ENCODE results near the gene XK.
A peak's percentile ranks its signal among the peaks of the same experiment; 100 is the strongest.
"Not testable (repeated sequence)": the region's sequence is repeated elsewhere in the genome, so short reads cannot be mapped to it uniquely, and the experiment has no call there.

The XK gene

DNA sequence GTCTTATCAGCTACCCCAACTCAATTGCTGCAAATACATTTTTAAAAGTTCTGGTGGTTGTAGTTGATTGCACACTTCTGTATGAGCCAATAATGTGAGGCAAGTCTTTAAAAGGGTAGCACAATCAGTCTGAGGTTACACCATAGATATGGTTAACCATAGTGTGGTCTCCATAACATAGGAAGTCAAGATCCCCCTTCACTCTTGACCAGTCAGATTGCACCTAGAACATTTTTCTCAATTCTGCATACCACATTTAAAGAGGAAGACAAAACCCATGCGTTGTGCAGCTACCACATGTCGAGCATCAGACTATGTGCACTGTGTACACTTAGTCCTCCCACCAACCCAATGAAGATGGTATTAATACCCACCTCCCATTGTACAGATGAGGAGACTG is 67.8 kb downstream of the XK start:
- DNase-seq: no peak
- TF ChIP-seq POLR2A (IDR thresholded peaks at IDR 0.05; ENCODE audit: low read length) (no peak), GATA1 (IDR thresholded peaks at IDR 0.05; ENCODE audit: low read depth, low read length) (no peak)

DNA sequence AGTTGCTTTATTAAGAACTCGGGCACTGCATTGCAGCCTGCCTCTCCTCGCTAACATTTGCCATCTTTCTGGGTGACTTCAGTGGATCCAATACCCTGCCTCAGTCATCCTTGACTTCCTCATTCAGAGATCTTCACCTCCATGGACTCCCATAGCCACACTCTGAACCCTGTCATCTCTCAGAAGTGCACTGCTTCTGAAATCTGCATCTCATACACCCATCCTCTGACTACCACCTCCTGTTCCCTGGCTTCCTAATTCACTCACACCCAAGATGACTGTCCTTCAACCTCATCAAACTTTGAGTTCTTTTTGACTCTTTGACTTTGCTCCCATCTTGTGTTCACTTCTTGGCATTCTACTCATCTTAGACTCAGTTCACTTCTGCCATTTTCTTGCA is 68.9 kb downstream of the XK start:
- no peak for DNase-seq
- TF ChIP-seq POLR2A (IDR thresholded peaks at IDR 0.05; ENCODE audit: low read length) (no peak), GATA1 (IDR thresholded peaks at IDR 0.05; ENCODE audit: low read depth, low read length) (no peak)

DNA sequence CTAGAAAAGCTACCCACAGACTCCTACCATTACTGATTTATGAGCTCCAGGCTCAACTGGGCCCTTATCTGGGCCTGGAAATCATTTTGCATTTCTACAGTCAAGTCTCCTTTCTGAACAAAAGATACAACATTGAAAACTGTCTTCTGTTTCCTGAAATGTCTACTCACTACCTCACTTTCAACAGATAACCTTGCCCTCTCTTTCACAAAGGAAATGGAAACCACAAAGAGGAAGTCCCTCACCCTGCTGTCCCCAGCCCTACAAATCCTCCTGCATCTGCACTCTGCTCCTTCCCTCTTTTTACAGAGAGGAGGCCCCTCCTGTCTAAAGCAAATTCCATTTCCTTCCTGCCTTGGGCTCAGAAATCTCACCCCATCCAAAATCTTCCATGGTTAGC is 69.4 kb downstream of the XK start:
- TF ChIP-seq POLR2A (IDR thresholded peaks at IDR 0.05; ENCODE audit: low read length): no peak
- TF ChIP-seq GATA1 (IDR thresholded peaks at IDR 0.05; ENCODE audit: low read depth, low read length): no peak
- DNase-seq: no peak

DNA sequence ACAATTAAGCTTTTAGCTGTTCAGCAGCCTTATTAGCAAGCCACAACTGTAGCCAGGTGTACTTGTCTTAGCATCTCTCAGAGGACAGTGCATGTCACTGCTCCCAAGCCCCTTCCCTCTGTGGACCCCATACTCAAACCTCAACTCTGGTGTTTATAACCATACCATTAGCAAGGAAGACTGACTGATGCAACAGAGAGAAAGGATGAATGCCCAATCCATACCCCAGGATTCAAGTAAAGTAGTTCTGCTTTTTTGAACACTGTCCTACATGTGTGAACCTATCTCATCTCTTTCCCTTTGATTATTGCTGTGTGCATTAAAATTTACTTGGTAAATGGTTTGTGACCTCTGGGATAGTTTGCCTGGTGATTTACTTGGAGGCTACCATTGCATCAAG is 71.5 kb downstream of the XK start:
- TF ChIP-seq POLR2A (IDR thresholded peaks at IDR 0.05; ENCODE audit: low read length) (no peak), GATA1 (IDR thresholded peaks at IDR 0.05; ENCODE audit: low read depth, low read length) (no peak)
- DNase-seq: peak in 1 of 2 experiments; percentile 6

DNA sequence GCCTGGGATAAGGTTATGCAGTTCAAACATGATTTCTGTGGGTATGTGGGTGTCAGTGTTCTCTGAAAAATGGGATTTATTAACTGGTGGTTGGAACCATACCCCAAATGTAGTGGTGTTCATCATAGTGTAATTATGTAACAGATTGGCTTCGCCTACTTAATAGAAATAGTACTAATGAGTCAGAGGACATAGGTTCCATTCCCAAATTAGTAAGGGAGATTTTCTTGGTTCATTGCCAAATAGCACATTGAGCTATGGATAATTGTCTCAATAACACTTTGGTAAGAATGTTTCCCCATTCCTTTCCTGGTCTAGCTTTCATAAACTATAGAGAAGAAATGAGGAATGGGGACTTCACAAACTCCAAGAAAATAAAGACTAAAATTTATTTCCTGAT is 73.8 kb downstream of the XK start:
- TF ChIP-seq POLR2A (IDR thresholded peaks at IDR 0.05; ENCODE audit: low read length): no peak
- no peak for TF ChIP-seq GATA1 (IDR thresholded peaks at IDR 0.05; ENCODE audit: low read depth, low read length)
- DNase-seq: no peak

DNA sequence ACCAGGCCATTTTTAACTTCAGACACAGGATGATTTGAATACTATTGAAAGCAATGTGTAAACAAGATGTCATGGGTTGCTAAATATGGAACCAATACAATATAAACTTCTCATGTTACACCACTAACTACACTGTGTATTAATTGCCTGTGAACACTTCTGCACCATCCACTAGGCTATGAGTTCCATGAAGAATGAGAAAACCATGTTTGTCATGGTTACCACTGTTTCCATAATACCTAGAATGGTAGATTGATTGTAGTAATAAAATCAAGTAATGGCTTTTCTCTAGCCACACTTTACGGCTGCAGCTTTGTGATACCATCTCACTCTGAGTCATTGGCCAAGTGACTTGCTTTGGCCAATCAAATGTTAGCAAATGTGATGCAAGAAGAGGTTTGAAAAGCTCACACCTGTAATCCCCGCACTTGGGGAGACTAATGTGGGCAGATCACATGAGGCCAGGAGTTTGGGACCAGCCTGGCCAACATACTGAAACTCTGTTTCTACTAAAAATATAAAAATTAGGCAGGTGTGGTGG is 74.4 kb downstream of the XK start:
- no peak for DNase-seq
- no peak for TF ChIP-seq POLR2A (IDR thresholded peaks at IDR 0.05; ENCODE audit: low read length)
- no peak for TF ChIP-seq GATA1 (IDR thresholded peaks at IDR 0.05; ENCODE audit: low read depth, low read length)

DNA sequence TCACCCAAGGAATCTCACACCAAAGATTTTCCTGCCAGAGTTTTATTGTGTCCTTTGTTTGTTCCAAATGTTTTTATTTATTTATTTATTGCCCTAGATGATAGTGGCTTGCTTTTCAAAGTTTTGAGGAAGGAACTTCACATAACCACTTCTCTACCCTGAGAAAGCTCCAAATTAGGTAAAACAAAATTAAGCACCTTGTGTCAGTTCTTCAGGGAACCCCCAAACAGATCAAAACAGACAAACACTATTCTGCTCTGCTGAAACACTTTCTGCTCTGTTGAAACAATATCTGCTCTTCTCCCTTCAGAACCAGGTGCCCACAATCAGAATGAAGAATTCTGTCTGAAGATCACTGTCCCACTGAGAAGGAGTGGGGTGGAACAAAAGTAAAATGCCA is 77.8 kb downstream of the XK start:
- no peak for TF ChIP-seq GATA1 (IDR thresholded peaks at IDR 0.05; ENCODE audit: low read depth, low read length)
- no peak for TF ChIP-seq POLR2A (IDR thresholded peaks at IDR 0.05; ENCODE audit: low read length)
- DNase-seq: no peak

DNA sequence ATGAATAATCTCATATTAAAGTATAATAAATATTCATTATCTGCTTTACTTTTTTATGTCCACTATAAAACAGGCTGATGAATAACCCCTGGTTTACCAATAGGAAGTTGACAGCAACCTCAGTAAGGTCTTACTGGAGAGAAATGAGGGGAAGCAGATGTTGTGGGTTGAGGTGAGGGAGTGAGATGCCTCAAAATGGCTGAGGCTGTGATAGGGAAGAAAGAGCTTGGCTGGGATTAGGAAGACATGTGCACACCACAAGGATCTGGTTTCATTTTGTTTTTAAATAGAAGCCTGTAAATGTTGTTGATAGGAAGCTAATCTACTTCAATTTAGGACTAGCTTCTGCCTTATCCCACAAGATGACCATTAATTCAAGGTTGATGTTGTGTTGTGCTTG is 79.9 kb downstream of the XK start:
- DNase-seq: no peak
- TF ChIP-seq POLR2A (IDR thresholded peaks at IDR 0.05; ENCODE audit: low read length) (no peak), GATA1 (IDR thresholded peaks at IDR 0.05; ENCODE audit: low read depth, low read length) (no peak)

DNA sequence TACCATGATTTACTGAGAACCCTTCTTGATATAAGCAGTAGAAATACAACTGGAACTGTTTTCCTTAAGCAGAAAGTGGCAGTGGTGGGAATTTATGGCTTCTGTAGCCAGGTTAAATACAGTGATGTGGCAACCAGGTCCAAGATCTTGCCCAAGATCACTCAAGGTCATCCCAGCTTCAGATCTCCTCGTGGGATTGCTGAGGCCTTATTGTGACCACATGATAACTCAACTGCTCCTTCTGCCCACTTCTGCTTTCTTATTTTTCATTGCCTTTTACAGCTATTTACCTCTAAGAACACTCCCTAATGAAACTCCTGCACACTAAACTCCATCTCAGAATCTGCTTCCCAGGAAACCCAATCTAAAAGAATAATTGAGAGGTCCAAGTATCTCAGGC is 81.8 kb downstream of the XK start:
- no peak for DNase-seq
- no peak for TF ChIP-seq POLR2A (IDR thresholded peaks at IDR 0.05; ENCODE audit: low read length)
- no peak for TF ChIP-seq GATA1 (IDR thresholded peaks at IDR 0.05; ENCODE audit: low read depth, low read length)

DNA sequence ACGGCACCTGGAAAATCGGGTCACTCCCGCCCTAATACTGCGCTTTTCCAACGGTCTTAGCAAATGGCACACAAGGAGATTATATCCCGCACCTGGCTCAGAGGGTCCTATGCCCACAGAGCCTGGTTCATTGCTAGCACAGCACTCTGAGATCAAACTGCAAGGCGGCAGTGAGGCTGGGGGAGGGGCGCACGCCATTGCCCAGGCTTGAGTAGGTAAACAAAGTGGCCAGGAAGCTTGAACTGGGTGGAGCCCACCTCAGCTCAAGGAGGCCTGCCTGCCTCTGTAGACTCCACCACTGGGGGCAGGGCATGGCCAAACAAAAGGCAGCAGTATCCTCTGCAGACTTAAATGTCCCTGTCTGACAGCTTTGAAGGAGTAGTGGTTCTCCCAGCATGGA is 83.3 kb downstream of the XK start:
- DNase-seq: not testable (repeated sequence)

DNA sequence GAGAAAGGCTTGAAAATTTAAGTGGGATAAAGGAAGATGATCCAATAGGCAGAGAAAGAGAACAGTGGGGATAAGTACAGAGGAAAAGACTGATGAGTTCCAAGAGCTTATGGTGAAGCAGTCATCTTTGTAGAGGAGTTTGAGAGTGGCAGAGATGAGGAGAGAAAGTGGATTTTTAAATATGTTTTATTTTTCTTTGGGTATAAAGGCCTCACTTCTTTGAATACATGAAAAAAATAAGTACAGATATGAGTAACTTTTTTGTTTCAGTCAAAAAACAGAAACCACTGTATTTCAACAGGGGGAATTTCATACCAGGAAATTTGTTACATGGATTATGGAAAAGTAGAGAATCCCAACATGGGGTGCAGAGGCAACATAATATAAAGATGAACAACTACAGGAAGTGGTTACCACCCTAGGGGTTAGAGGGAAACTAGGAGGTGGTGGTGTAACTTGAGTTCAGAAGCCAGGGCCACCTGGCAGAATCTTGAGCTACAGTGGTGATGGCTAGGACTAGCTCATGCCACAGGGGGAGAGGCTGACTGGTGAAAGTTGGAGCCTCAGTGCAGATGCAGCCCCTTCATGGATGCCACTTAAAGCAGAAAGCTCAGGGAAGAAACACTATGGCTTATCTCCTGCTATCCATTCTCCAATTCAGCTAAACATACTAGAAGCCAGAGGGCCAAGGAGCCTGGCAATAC is 90.8 kb downstream of the XK start:
- TF ChIP-seq POLR2A (IDR thresholded peaks at IDR 0.05; ENCODE audit: low read length): no peak
- no peak for TF ChIP-seq GATA1 (IDR thresholded peaks at IDR 0.05; ENCODE audit: low read depth, low read length)
- DNase-seq: no peak

DNA sequence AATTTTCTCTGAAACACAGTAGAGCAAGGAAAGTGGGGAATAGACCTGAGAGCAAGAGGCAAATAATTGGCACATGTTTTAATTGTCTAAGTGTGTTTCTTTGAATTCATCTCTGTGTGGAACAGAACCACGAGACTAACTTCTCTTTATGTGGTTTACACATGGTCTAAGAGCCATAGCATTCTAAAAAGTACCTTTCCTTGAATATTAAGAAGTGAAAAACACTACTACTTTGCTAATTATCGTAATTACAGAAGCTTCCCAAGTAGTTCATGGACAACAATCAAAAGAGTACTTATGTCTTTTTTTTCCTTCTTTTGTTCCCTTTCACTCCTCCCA is 91.4 kb downstream of the XK start:
- no peak for DNase-seq
- no peak for TF ChIP-seq POLR2A (IDR thresholded peaks at IDR 0.05; ENCODE audit: low read length)
- TF ChIP-seq GATA1 (IDR thresholded peaks at IDR 0.05; ENCODE audit: low read depth, low read length): no peak

DNA sequence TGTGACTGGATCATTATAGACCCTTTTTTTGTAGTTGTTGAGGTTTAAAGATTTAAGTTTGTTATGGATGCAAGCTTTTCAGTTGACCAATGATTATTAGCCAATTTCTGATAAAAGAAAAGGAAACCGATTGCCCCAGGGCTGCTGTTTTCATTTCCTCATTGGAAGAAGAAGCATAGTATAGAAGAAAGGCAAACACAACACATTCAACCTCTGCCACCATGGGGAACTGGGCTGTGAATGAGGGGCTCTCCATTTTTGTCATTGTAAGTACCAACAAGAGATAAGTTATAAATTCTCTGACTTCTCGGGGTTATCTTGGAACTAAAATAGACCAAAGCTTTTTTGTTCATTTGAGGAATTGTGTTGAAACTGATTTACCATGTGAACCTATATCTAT is 94.3 kb downstream of the XK start, which contains the start of gene CYBB:
Gene CYBB (plus strand): TSS at position 203 of the 400 bp plus-strand sequence. CDS start 19 bp downstream, at position 222.
- DNase-seq: no peak
- no peak for TF ChIP-seq POLR2A (IDR thresholded peaks at IDR 0.05; ENCODE audit: low read length)
- TF ChIP-seq GATA1 (IDR thresholded peaks at IDR 0.05; ENCODE audit: low read depth, low read length): no peak

DNA sequence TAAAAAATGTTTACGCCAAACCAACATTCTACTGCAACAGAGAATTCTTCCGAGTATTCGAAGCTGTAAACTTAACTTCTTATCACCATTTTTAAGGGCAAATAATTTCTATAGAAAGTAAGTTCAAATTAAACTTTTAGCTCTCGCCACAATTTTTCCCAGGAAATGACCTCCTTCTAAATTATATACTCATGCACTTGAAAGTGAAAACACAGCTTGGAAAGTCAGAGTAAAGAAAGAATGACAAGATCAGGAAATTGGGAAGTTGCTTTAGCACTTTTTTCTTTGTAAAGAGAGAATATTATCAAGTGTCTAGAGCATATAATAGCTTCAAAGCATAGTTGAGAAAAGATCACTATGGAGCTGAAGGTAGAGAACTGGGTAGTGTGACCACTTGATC is 95.5 kb downstream of the XK start:
- DNase-seq: no peak
- TF ChIP-seq POLR2A (IDR thresholded peaks at IDR 0.05; ENCODE audit: low read length) (no peak), GATA1 (IDR thresholded peaks at IDR 0.05; ENCODE audit: low read depth, low read length) (no peak)
